Hepatocyte (in vitro differentiated cells): ENCODE measurements around the gene SLC7A5.

Experiments used
- EZH2 ChIP-seq: fragments of 200-600 bp; sonication (generic); IDR thresholded peaks from 2 replicates; pipeline ENCODE4 v1.6.1; 2016; ENCODE audit warnings: antibody characterized with exemption, mild to moderate bottlenecking, borderline replicate concordance
- TF ChIP-seq, protein P1 (sequence below): fragments of 200-600 bp; sonication (generic); IDR thresholded peaks from 2 replicates; pipeline ENCODE4 v1.5.1; 2016; ENCODE audit warnings: antibody characterized with exemption, mild to moderate bottlenecking; ENCODE audit not compliant: poor library complexity

DNA sequence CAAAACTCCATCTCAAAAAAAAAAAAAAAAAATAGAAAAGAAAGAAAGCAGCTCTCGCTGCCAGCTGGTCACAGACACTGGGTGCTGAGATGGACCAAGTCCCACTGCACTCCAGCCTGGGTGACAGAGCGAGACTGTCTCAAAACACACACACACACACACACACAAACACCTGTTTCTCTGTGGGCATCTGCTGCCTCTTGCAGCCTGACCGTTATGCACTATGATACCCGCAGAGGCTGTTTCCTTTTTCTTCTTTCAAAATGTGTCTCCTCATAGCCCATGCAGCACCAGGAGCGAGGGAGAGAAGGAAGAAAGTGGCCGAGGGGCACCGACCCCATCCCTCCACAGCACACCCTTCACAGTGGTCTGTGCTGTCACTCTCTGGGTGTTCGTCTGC lies 66.6 kb downstream of the SLC7A5 start:
- TF ChIP-seq EZH2 = no peak
- TF ChIP-seq, protein P1, sequence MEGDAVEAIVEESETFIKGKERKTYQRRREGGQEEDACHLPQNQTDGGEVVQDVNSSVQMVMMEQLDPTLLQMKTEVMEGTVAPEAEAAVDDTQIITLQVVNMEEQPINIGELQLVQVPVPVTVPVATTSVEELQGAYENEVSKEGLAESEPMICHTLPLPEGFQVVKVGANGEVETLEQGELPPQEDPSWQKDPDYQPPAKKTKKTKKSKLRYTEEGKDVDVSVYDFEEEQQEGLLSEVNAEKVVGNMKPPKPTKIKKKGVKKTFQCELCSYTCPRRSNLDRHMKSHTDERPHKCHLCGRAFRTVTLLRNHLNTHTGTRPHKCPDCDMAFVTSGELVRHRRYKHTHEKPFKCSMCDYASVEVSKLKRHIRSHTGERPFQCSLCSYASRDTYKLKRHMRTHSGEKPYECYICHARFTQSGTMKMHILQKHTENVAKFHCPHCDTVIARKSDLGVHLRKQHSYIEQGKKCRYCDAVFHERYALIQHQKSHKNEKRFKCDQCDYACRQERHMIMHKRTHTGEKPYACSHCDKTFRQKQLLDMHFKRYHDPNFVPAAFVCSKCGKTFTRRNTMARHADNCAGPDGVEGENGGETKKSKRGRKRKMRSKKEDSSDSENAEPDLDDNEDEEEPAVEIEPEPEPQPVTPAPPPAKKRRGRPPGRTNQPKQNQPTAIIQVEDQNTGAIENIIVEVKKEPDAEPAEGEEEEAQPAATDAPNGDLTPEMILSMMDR = no peak
